HFF-Myc (cell line): Measurements from ENCODE around the gene LIG3.

Source experiments
- DNase-seq: peaks from one replicate; pipeline ENCODE4 v3.0.0-alpha.2; 2011; ENCODE audit warnings: low read depth; ENCODE audit errors: extremely low read depth
- H3K4me3 ChIP-seq: replicated peaks from 2 replicates; pipeline ENCODE4 v1.5.1; 2011; ENCODE audit warnings: low read depth, mild to moderate bottlenecking, control low read depth, low read length
- TF ChIP-seq, protein P1 (sequence below): IDR thresholded peaks from 2 replicates; pipeline ENCODE4 v1.5.1; 2012; ENCODE audit warnings: mild to moderate bottlenecking, low read depth, low read length, control low read depth; ENCODE audit errors: missing control alignments

LIG3 gene

DNA sequence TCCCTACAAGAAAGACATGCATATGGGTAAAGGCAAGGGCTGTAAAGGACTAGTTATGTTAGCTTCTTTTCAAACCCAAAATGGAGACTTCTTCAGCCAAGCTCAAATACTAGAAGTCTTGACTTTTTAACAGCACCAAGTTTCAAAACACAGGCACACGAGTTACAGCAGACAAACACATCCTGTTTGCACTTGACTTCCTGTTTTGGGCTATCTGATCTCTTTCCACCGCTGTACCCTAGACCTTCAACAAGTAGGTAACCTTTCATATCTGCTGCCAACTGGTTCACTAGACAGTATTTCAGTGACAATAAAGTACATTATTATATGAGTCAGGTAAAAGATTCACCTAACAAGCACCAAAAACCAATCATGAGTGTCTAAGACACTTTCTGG lies 70.9 kb downstream of the LIG3 start:
- H3K4me3 ChIP-seq = no peak overlapping the region
- TF ChIP-seq, protein P1, sequence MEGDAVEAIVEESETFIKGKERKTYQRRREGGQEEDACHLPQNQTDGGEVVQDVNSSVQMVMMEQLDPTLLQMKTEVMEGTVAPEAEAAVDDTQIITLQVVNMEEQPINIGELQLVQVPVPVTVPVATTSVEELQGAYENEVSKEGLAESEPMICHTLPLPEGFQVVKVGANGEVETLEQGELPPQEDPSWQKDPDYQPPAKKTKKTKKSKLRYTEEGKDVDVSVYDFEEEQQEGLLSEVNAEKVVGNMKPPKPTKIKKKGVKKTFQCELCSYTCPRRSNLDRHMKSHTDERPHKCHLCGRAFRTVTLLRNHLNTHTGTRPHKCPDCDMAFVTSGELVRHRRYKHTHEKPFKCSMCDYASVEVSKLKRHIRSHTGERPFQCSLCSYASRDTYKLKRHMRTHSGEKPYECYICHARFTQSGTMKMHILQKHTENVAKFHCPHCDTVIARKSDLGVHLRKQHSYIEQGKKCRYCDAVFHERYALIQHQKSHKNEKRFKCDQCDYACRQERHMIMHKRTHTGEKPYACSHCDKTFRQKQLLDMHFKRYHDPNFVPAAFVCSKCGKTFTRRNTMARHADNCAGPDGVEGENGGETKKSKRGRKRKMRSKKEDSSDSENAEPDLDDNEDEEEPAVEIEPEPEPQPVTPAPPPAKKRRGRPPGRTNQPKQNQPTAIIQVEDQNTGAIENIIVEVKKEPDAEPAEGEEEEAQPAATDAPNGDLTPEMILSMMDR = no peak

DNA sequence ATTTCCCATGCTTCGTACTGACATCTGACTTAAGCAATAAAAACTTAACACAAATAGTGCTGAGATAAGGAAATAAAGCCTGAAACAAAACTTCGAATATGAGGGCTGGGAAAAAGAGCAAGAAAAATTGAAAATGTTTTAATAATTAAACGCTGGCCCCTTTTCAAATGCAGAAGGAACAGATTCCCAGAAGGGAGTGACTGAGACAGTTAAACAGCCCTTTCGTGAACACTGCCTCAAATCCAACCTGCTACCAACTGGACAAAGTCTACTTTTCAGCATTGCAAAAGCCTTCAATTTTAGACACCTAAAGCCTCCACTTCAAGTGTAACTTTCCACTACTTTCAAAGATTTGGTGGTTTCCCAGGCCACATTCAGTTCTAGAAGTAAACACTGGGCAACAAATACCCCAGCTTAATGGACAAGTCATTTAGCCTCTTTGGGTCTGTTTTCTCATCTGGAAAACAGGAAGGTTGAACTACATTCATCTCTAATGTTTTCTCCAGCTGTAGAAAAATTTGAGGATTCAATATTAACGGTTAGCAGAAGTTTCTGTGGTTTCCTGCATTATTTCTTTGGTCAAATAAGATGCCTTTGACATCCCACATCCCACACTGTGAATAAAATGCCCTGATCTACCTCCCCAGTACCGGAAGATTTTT lies 71.4 kb downstream of the LIG3 start:
- TF ChIP-seq, protein P1 = no peak
- DNase-seq = no peak
- H3K4me3 ChIP-seq = no peak overlapping the region

More for the DNA sequence above, 70.9 kb downstream of the LIG3 start:
- DNase-seq = no peak

DNA sequence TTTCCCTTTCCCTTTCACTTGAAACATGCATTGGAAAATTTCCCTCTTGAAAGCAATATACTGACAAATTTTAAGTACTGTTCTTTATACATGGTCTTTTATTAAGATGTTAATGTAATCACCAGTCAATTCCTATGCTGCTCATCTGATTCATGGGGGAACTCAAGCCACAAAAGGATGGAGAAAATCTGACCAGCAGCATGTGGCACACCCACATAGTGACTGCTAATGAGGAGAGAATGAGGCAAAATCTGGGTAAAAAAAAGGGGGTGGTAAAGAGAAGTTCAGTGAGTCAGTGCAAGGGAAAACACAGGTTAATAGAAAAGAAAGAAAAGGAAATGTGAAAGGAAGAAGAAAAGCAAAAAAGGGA lies 71.9 kb downstream of the LIG3 start:
- no peak overlapping the region for H3K4me3 ChIP-seq
- TF ChIP-seq, protein P1 = no peak
- DNase-seq = no peak

DNA sequence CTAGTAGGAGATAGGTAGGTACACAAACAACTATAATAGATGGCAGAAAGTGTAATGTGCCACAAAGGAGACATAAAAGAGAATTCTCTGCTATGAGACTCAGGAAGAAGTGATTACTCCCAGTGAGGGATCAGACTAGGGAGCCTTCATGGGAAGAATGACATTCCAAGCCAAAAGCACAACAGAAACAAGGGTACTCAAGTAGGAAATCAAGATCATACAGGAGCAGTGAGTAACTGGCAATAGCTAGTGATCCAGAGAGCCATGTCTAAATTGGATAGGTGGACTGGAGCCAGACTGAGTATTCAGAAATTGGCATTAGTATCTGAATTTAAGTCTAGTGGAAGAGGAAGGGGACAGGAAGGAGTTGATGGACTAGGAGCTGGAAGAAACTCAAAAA lies 72.5 kb downstream of the LIG3 start:
- DNase-seq = no peak
- H3K4me3 ChIP-seq = no peak overlapping the region
- TF ChIP-seq, protein P1 = no peak

DNA sequence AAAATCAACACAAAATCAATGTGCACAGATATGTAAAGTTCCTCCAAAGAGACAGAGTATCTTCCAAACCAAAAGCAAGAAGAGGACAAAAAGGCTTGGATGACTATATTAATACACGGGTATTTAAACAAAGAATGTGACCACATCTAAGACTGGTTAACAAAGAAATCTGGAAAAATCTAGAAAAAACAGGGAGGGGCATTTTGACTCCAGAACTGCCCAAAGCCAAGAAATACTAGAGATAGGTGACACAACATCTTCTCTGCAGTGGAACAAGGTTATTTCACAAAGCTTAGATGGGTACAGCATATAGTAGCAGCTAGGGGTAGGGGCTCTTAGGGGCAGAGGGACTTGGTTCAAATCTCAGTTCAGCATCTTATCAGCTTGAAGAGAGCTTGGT lies 72.9 kb downstream of the LIG3 start:
- DNase-seq = no peak
- TF ChIP-seq, protein P1 = no peak
- H3K4me3 ChIP-seq = no peak overlapping the region

DNA sequence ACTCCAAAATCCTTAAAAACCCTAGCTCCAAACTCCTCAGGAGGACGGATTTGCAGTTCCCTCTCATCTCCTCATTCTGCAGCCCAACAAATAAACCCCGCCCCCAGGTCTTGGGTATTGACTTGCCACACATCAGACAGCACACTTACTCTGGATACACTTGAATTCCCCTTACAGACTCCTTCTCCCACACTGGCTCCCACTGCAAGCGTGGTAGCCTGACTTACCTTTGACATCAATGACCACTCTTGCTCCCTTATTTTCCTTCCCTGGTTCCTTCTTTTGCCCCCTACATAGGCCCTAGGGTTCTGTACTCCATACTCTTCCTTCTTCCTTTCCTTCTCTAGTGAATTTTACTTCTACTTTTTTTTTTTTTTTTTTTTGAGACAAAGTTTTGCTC lies 75.7 kb downstream of the LIG3 start:
- no peak overlapping the region for H3K4me3 ChIP-seq
- DNase-seq = no peak
- TF ChIP-seq, protein P1 = no peak
